COLO829 (cell line): ENCODE results near the gene ANXA5.
"Not testable (repeated sequence)": the region's sequence is repeated elsewhere in the genome, so short reads cannot be mapped to it uniquely, and the experiment has no call there.

Experiments
- DNase-seq: peaks from one replicate; pipeline ENCODE4 v3.0.0; 2012; ENCODE audit warnings: low spot score

The ANXA5 gene

GRCh38 chr4:121676345-121677075 lies 20.3 kb downstream of the ANXA5 start:
- DNase-seq = no peak

GRCh38 chr4:121675715-121676114 lies 21.1 kb downstream of the ANXA5 start:
- no peak for DNase-seq

GRCh38 chr4:121674696-121675095 lies 22.1 kb downstream of the ANXA5 start:
- no peak for DNase-seq

GRCh38 chr4:121674191-121674590 lies 22.6 kb downstream of the ANXA5 start:
- DNase-seq = no peak

- DNase-seq = no peak
Measured at GRCh38 chr4:121669163-121669550, 27.6 kb downstream of the ANXA5 start.

- DNase-seq = peak; percentile 91
Measured at GRCh38 chr4:121668368-121669162, 28.2 kb downstream of the ANXA5 start.

- no peak for DNase-seq
Measured at GRCh38 chr4:121666091-121666679, 30.6 kb downstream of the ANXA5 start.

GRCh38 chr4:121665371-121665770 lies 31.4 kb downstream of the ANXA5 start:
- no peak for DNase-seq

- no peak for DNase-seq
Measured at GRCh38 chr4:121662225-121662624, 34.6 kb downstream of the ANXA5 start.

GRCh38 chr4:121660175-121660933 lies 36.4 kb downstream of the ANXA5 start:
- DNase-seq = not testable (repeated sequence)

- DNase-seq = no peak
Measured at GRCh38 chr4:121658125-121658524, 38.7 kb downstream of the ANXA5 start.

- DNase-seq = peak; percentile 70
Measured at GRCh38 chr4:121656269-121656641, 40.5 kb downstream of the ANXA5 start.

GRCh38 chr4:121655320-121656268 lies 41.2 kb downstream of the ANXA5 start:
- DNase-seq = no peak

GRCh38 chr4:121654738-121655137 lies 42.0 kb downstream of the ANXA5 start:
- DNase-seq = no peak

GRCh38 chr4:121653986-121654385 lies 42.8 kb downstream of the ANXA5 start:
- no peak for DNase-seq

- no peak for DNase-seq
Measured at GRCh38 chr4:121653214-121653613, 43.6 kb downstream of the ANXA5 start.

- DNase-seq = no peak
Measured at GRCh38 chr4:121651597-121651996, 45.2 kb downstream of the ANXA5 start.

GRCh38 chr4:121650741-121651140 lies 46.0 kb downstream of the ANXA5 start:
- no peak for DNase-seq

GRCh38 chr4:121648516-121648915 lies 48.3 kb downstream of the ANXA5 start:
- no peak for DNase-seq

- DNase-seq = no peak
Measured at GRCh38 chr4:121642876-121643585, 53.7 kb downstream of the ANXA5 start.

- DNase-seq = no peak
Measured at GRCh38 chr4:121642292-121642691, 54.5 kb downstream of the ANXA5 start.
